Esophagus squamous epithelium (tissue), 4 donors: ENCODE results near the gene SEC11C.

Source experiments
- CTCF ChIP-seq, 6 experiments: fragments of 450-650 bp in 4 of 6; fragments of 200-600 bp in 2 of 6; sonication (generic) in 2 of 6; IDR thresholded peaks; one replicate each; pipeline ENCODE4 v1.5.1; 2016 to 2019; ENCODE audit warnings: antibody characterized with exemption in 6 of 6, mild to moderate bottlenecking in 4 of 6, moderate library complexity in 4 of 6
- POLR2A ChIP-seq, 4 donors: fragments of 450-650 bp; IDR thresholded peaks; one replicate each; pipeline ENCODE4 v1.6.1; 2017; ENCODE audit warnings: antibody characterized with exemption in 4 of 4, mild to moderate bottlenecking in 4 of 4, moderate library complexity in 3 of 4

- TF ChIP-seq CTCF (IDR thresholded peaks at IDR 0.05) (no peak), POLR2A (IDR thresholded peaks at IDR 0.05) (no peak)
Measured at GRCh38 chr18:59159265-59159664, 19.6 kb downstream of the SEC11C start.
